Amniotic epithelial cell (primary cell): ENCODE measurements around the gene IGLON5.

Experiments used
- DNase-seq: peaks from one replicate; pipeline ENCODE4 v3.0.0-alpha.2; 2010; ENCODE audit warnings: low read depth

Gene IGLON5

DNA sequence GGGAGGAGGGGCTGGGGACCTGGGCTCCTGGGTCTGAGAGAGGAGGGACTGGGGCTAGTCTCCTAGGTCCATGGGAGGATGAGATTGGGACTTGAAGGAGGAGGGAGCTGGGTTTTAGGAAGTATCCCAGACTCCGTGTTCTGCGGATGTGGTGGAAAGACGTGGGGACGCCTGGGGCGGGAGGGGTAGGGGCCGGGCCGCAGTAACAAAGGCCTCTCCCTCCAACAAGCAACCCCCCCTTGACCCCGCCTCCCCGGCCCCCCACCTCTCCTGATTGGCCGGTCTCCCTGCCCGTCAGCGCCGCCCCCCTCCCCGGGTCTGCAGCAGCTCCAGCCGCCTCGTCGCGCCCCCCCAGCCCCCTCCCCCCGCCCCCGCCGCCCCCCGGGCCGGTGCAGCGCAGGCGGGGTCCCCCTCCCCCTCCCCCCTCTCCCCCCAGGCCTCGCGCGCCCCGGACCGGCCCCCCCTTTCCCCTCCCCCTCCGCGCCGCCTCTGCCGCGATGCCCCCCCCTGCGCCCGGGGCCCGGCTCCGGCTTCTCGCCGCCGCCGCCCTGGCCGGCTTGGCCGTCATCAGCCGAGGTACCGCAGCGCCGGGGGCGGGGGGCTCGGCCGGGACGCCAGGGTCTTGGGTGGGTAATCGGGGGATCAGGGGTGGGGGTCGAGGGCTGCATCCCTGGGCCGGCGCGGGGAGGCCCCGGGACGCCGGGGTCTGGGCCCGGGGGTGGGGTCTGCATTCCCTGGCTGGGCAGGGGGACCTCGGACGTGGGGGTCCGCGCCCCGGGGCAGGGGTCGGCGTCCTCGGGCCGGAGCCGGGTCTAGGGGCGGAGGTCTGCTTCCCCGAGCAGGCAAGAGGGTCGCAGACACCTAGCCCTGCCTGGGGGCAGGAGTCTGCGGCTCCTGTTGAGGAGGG is at the start of gene IGLON5:
IGLON5 (plus strand) TSS at position 294 of the 907 bp plus-strand sequence; CDS start at position 498, 204 bp downstream.
- DNase-seq, result no peak

DNA sequence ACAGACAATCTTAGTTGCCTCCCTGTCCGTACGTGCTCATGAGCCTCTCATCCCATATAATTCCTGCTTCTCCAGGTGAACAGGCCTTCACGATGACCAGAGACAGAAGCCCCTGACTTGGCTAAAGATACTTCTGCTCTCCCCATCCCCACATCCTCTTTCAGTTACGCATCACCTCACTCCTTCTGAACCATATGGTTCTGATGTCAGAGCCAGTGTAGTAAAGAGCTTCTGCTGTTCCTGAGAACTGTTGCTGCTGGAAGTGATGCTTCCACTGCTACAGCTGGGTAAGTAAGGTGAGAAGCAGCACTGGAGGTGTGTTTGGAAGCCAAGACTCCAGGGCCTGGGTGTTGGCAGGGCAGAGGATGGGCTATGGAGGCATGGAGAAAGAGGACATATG is 47.6 kb upstream of the IGLON5 start:
- DNase-seq, result no peak

DNA sequence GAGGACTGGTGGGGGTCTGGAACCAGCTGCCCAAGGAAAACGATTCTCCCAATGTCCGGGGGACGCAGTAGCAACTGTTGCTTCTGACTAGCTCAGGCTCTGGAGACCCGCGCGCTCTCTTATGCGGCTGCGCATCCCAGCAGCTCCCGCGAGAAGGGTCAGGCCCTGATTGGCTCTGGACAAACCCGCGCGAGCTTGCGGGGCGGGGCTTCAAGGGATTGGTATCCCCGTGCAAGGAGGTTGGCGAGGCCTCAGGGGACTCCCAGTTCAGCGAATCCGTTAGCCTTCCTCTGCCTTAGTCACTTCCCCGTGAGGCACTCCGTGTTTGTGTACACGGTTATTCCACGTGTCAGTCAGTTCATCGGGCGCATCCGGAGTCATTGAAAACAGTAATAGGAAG is 40.4 kb upstream of the IGLON5 start:
- no peak for DNase-seq

DNA sequence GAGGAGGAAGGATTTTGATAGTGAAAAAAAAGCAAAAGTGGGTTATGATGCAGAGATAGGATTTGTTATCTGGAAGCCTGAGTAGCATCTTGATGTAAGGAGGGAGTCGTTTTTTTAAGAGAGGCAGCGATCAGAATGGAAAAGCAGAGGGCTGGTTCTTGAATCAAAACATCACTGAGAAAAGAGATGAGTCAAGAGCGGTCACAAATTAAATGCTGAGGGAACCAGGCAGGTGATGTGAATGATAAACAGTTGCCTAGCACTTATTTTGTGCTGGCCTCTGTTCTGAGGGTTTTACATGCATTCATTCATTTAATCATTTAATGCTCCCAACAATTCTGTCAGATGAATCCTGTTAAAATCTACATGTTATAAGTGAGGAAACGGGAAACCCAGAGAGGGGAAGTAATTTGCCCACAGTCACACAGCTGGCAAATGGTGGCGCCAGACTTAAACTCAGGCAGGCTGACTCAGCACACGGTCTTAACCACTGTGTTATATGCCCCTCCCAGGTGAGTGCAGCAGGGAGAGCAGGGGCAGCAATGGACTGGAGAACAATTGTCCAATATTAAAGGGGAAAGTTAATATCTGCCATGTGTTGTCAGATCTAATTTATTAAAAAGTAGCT is 39.1 kb upstream of the IGLON5 start:
- DNase-seq, result no peak

DNA sequence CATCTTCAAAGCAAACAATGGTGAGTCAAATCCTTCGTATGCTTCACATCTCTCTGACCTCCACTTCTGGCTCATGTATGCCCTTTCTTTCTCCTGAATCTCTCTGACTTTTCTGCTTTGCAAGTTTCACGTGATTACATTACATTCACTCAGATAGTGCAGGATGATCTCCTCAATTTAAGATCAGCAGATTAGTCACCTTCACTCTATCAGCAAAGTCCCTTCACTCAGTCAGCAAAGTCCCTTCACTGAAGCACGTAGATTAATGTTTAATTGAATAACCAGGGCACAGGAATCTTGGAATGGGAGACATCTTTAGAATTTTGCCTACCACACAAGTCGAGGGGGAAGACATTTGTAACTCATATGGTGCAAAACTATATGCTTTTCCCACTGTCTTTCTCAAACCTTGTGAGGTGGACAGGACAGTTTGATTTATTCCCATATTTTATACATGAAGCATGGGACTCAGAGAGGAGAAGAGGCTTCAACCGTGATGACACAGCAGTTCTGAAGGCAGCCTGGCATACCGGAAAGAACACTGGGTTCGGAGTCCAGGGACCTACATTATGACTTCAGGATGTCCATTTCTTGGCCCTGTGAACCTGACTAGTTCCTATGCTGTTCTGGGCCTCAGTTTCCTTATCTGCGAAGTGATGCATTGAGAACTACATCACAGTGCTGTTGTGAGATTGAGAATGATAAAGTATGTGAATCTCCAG is 37.2 kb upstream of the IGLON5 start:
- DNase-seq, result no peak

DNA sequence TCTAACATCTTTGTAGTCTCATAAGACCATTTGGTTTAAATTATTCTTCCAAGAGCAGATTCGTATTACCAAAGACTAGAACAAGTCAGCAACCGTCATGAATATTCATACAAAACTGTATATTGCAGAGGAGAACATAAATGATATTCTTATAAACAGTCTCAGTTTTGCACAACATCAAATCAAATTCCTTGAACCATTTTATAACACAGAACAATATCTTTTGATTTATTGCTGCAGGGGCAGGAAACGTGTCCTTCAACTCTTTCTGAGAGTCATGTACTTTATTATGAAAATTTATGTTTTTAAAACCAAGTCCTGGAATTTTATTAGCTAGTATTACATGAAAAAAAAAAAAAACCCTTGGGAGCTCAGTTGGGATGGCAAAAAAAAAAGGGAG is 34.3 kb upstream of the IGLON5 start:
- no peak for DNase-seq

DNA sequence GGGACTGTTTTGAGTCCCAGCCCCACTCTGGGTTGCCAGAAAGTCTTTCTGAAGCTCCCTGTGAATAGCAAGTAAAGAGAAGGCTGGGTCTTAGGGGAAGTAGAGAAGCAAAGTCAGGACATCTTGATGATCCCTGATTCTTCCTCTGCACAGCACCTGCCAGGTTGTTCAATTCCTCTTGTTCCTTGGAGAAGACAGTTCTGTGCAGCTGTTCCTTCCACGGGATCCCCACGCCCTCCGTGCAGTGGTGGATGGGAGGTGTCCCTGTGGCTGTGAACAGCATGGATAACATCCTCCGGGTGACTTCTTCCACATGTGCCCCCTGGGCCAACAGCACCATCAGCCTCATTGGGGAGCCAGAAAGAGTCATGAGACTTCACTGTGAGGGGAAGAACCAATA is 29.1 kb upstream of the IGLON5 start:
- no peak for DNase-seq

DNA sequence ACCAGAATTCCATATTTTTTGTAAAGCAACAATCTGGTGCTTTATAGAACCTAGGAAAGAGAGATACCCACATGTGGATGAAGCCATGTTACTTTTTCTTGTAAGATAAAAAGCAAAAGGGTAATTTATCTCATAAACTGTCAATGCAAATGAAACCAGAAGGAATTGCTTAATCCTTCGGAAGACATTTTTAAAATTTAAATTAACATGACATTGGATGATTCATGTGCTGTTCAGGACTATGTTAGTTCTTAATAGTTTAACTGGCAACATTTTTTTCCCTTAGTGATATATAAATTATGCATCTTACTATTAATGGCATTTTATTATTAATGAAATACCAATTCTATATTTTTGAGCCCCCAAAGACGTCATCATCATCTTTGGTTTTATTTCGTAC is 25.8 kb upstream of the IGLON5 start:
- DNase-seq, result no peak

DNA sequence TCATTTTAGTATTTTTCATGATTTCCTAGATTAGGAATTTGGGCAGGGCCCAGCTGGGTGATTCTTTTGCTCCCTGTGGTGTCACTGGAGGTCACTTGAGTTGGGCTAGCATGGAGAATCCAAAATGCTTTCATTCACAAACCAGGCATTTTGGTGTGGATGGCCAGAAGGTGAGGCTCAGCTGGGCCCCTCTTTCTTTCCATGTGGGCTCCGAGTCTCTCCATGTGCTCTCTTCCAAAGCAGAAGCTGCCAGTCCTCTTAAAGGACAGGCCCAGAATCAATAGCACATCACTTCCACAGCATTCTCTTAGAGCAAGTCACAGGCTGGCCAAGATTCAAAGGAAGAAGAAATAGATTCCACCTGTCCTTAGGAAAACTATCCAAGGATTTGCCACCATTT is 21.8 kb upstream of the IGLON5 start:
- no peak for DNase-seq

DNA sequence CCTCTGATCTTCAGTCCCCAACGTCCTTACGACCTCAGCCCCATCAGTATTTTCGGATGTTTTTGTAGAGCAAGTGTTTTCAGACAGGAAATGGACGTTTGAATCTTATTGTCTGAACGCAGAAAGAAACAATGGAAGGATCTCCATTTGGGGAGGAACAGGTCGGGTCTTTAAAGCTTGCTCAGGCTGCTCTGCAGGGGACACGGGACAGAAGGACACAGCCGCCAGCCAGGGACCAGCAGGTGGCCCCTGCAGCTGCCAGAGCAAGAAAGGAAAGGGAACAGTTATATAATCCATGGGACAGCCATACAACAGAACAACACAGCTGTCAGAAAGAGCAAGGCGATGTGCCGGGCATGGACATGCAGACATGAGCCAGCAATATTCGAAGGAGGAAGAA is 18.5 kb upstream of the IGLON5 start:
- DNase-seq, result no peak

DNA sequence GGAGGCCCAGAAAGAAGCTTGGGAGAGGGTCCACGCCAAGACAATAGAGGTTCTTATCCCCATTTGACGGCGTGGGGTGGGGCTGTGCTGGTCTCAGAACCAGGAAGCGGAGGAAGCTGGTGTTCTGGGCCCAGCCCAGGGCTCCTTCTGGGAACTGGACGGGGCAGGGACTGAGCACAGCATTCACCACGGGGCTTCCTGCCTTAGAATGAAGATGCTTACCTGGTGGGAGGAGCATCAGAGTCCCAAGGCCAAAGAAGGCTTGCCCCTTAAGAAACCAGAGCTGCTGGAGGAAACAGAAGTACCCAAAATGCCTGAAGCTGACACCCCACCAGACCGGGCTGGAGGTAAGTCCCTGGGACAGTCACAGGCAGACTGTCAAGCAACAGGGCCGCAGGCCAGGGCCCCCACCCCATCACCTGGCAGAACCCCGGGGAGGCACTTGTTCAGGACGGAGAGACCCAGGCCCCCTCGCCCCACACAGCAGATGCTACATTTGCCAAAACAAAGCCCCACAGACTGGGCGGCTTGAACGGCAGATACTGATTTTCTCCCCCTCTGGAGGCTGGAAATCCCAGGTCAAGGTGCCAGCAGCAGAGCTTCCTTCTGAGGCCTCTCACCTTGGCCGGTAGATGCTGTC is 17.8 kb upstream of the IGLON5 start:
- no peak for DNase-seq

DNA sequence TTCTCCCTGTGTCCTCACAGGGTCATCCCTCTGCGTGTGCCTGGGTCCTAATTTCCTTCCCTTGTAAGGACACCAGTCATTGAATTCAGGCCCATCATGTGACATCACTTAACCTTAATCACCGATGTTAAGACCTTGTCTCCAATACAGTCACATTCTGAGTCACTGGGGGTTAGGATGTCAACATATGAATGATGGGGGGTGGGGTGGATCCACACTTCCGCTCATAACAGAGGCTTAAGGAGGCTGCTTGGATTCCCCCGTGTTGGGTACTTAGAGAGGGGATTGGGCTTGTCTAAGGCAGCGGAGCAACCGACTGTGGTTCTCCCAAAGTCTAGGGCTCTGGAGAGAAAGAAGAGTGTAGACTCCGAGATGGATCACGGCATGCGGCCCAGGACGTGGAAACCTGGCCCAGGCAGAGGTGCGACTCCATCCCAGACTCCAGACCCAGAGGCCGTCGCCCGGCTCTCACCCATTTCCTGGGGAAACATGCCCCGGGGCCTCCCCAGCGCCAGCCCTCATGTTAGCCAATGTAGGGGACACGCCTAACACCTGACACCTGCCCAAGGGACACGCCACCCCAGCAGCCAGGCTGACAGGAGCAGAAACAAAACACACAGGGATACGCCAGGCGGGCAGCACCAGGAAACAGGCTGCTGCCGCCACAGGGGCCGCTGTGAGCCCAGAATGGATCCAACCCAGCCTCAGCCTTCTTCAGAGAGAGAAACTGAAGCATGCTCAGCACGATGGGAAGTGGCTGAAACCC is 17.1 kb upstream of the IGLON5 start:
- DNase-seq, result no peak

DNA sequence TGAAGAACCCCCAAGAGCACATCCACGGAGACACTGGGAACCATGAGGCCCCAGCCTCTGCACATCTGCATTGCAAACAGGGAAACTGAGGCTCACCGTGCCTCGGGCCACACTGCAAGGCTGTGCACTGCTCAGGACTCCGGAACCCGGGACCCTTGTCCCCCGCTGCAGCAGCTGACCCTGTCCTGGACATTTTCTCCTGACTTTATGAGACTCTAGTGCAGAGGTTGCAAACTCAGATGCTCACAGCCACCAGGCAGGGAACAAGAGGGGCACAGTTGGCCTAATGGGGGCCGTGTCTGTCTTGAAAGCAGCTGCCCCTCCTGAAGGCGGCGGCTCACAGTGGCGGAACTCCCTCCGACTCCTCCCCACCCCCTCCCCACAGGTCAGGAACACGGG is 16.5 kb upstream of the IGLON5 start:
- DNase-seq, result no peak

DNA sequence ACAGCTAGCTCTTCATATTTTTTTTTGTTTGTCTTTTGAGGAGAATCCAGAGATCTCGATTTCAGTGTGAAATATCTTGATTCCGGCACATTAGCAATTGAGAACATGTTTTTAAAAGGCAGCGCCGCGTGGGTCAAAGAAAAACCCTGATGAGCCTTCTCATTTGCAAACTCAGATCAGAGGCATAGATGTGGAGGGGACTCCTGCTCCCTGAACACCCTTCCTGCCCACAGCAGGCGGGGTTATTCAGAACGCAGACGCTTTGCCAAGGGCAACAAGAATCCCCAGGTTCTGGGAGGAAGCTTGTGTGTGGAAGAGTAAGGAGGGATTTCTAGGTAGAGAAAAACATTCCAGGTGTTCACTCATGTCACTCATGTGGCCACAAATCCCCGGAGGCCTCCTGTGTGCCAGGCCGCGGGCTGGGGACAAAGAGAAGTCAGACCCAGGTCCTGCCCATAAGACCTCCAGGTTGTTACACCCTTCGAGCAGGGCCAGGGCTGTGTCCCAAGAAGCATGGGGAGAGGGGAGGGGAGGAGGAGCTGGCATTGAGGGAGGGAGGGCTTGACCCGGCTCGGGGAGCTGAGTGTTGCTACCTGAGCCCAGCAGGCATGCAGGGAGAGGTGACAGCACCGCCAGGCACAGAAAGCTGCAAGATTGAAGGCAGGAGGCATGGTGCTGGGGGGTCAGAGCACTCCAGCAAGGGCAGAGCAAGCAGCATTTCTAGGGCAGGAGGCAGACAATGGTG is 15.9 kb upstream of the IGLON5 start:
- DNase-seq, result no peak

DNA sequence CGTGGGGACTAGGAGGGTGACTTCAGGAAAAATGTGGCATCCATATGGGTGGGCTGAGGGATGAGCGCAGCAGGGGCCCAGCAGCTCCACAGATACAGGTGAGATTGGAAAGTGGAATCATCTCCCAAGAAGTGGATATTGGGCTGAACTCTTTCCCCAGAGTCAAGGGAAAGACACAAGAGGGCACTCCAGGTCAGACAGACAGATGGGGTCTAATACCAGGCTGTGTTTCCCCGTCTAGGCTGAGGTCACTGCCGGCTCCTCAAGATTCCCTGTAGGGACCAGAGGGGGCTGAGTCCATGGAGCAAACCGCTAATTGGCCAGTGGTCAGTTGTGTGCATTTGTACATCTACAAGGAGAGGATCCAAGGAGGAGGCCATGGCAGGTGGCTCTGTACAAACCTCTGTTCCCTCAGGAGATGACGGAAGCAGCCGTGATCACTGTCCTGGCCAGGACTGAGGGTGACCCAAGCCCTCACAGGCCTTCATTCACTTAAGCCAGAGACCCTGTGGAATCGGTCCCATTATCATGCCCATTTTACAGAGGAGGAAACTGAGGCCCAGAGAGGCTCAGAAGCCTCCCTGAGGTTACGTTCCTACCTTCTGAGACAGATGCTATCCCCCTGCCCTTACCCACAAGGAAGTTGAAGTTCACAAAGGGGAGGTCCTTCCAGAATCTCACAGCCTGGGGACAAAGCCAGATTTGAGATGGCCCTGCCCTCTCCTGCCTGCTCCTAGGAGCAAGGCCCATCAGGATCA is 14.9 kb upstream of the IGLON5 start:
- no peak for DNase-seq

DNA sequence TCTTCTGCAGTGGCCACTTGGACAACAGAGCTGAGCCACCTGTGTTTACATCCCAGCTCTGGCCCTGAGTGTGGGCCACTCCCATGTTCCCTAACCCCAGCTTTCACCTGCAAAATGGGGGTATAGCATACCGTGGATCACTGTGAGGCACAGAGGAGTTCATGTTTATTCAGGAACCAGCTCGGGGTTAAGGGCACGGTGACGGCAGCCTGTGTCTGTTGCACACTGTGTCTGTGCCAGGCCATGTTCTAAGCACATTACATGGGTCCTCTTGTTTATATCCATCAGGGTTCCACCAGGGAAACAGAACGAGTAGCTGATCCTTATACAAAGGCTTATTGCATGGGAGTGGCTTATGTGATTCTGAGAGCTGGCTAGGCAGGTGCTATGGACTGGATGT is 14.0 kb upstream of the IGLON5 start:
- no peak for DNase-seq

DNA sequence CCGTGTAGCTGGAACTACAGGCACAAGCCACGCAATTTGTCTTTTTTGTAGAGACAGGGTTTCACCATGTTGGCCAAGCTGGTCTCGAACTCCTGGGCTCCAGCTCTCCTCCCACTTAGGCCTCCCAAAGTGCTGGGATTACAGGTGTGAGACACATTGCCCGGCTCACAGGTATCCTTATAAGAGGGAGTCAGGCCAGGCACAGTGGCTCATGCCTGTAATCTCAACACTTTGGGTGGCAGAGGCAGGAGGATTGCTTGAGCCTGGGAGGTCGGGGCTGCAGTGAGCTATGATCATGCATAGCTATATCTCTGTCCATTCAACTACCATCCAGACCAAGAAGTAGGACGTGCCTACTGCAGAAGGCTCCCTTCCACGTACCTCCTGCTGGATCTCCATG is 10.2 kb upstream of the IGLON5 start:
- DNase-seq, result no peak

DNA sequence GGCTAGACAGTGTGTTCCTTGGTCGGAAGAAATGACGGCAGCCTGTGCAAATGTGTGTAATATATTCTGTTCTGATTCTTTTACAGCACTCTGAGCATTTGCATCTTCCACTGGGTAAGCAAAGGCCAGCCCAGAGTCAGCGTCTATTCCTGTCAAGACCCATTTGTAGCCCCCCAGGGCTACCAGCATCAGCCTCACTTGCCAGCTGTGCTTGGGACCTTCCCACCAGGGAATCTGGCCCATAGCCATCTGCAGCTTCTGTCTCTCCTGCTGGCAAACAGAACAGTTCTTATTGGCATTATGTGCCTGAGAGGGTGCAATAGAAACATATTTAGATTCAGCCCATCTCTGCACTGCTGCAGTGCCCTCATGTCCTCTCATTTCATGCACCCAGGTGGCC is 6.0 kb upstream of the IGLON5 start:
- DNase-seq, result no peak

DNA sequence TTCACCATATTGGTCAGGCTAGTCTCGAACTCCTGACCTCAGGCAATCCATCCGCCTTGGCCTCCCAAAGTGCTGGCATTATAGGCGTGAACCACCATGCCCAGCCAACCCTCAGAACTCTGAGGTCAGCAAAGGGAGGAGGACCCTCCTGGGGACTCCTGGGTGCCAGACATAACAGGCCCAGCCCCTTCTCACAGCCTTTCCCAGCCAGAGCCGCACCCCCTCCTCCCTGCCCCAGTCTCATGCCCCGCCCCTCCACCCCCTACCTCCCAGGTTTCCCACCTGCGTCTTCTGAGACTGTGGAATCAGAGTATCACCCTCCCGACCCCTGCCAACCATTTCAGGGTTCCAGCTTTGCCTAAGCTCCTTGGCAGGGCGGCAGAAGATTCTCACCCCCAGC is 5.2 kb downstream of the IGLON5 start:
- DNase-seq, result no peak

DNA sequence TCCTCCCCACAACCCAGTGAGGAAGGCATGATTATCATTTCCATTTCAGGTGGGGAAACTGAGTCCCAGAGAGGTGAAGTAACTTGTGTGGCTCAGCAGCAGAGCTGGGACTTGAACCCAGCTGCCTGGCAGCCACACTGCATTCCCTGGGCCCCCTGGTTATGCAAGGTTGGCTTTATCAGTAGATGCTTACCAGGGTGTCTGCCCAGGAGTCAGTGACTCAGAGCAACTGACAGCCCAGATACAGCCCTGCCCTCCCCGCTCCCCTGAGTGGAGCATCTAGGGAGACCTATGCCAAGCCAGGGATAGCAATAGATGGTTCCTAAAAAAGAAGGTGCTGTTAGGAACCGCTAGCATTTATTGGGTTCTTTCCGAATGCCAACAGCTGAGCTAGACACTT is 5.9 kb downstream of the IGLON5 start:
- DNase-seq, result peak; percentile 54
